Fibroblast of skin of abdomen (primary cell): ENCODE results near the gene CNOT11.
A peak's percentile ranks its signal among the peaks of the same experiment; 100 is the strongest.

ENCODE experiments used
- DNase-seq: peaks from one replicate; pipeline ENCODE4 v3.0.0-alpha.2; 2013

Gene CNOT11

DNA sequence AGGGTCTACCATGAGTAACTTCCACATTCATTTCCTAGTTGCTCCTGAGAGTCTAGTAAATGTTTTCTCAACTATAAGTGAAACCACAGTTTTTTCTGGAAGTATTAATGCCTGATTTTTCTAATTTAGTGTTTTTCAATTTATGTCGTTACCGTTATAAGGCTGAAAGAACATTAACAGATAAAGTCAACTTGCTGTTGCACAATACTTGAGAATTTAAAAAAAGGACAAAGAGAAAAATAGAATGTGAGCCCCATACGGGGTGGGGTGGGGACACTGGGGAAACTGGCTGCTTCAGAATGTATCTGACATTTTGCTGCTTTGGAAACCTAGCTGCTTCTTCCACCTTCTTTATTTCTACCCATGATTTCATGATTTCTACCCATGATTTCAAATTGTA is 26.2 kb downstream of the CNOT11 start:
- no peak for DNase-seq

DNA sequence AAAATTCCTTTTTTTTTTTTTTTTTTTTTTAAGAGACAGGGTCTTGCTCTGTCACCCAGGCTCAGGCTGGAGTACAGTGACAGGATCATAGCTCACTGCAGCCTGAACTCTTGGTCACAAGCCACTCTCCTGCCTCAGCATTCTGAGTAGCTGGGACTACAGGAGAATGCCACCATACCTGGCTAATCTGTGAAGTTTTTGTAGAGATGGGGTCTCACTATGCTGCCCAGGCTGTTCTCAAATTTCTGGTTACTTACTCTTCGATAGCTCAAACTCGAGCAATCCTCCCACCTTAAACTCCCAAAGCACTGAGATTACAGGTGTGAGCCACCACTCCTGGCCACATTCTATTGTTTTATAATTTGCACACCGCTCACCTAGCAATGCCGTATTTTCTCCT is 28.8 kb downstream of the CNOT11 start:
- no peak for DNase-seq

DNA sequence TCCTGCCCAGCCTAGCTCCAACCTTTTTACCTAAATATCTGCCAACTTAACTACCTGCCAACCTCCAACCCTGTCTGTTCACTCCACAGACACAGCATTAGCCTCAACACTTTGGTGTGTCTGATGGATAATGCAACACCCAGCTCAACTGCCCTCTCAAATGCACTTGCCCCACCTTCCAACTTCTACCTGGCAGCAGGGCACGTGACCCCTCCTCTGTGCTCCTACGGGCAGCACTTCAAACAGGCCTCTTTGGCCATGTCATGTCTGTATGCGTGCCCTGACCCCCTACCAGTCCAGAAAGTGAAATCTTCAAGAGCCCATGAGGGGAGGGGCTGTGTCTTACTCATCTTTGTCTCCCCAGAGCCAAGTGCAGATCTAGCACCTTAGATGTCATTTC is 30.3 kb downstream of the CNOT11 start:
- no peak for DNase-seq

DNA sequence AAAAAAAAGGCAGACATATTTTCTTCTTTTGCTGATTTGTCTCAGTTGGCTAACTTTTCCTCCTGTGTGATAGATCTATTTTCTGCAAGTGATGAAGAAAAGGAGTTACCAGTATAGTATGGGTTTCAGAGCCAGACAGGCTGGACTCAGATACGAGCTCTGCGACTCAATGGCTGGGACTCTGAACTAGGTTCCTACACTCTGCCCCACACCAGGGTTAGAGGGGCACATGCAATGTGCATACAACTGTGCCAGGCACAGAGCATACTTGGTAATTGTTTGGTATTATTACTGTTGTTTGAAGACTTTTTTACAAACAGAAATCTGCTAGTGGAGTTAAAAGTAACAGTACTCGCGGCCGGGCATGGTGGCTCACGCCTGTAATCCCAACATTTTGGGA is 34.0 kb downstream of the CNOT11 start:
- no peak for DNase-seq

DNA sequence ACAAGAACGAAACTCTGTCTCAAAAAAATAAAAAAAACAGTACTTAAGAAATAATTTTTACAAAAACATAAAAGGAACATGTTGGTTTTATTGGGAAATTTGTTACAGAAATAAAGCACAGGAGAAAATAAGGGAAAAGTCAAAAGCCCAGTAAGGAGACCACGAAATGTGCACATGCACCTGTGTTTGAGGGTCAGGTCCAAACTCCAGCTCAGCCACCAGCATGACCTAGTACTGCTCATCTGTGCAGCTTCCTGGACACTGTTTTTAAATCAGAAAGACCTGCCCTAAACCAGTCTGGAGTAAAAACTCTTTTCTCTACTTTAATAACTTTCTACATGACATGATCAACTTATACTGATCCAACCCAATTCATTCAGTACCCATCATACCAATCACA is 34.6 kb downstream of the CNOT11 start:
- no peak for DNase-seq

DNA sequence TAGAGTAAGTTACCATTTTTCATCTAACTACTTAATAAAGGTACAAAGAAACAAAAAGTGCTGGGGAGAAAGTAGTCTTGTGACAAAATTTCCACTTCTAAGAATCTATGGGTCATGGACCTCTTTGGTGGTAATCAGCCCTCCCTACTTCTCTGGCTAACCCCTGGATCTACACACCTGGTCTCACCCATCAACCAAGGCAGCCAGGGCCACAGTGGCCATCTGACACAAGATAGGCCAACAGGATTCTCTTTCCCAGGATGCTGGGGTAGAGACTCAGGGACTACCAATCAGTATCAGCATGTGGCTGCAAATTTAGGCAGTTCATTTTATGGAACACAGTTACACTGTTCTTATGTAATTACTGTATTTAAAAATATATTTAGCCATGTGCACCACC is 38.0 kb downstream of the CNOT11 start:
- DNase-seq = no peak

DNA sequence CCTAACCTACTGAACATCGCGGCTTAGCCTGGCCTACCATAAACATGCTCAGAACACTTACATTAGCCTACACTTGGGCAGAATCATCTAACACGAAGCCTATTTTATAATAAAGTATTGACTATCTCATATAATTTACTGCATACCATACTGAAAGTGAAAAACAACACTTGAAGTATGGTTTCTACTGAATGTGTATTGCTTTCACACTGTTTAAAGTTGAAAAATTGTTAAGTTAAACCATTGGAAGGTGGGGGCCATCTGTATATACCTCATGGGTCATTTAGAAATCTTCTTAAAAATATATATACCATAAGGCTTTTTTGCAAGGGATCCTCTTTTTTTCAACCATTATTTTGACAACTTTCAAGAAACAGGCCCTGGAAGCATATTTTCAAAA is 39.3 kb downstream of the CNOT11 start:
- no peak for DNase-seq

DNA sequence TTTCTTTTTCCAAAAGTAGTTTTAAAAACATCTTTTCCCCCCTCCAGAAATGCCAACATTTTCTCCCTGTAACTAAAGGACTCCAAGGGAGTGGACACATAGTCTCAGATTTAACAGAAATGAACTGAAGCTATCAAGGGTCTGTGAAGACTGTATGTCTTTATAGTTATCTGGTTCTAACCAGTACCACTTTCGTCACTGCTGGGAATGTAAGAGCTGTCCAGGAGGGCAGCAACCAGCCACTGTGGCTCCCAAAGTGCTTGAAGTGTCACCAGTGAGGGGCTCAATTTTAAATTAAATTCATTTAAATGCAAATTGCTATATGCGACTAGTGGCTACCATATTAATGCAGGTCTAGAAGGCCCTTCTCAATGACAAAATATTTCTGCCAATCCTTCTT is 40.9 kb downstream of the CNOT11 start:
- no peak for DNase-seq

DNA sequence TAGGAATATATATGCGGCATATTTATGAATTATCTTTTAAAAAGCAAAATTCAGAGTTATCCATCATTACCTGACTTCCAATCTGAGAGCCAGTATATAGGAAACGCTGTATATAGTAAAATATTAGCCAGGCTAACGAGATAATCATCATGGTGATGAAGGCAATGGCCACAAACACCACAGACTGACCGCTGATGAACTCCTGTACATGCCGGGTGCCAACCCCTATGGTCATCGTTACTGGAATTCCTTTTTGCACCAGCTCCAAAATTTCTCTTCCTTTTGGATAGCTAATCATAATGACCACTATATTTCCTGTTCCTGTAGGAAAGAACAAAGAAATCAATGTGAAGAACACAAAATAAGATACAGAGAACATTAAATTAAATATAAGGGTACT is 42.2 kb downstream of the CNOT11 start:
- DNase-seq = no peak

DNA sequence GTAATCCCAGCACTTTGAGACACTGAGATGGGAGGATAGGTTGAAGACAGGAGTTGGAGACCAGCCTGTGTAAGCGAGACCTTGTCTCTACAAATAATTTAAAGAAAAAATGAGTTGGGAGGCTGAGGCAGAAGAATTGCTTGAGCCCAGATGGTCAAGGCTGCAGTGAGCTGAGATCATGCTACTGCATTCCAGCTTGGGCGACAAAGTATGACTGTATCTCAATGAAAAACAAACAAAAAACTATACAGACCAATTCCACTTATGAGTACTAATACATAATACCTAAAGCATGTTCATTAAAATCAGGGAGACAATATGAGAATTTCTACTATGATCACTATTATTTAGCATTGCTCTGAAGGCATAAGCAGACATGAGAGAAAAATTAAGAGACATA is 43.2 kb downstream of the CNOT11 start:
- DNase-seq = peak; percentile 67

DNA sequence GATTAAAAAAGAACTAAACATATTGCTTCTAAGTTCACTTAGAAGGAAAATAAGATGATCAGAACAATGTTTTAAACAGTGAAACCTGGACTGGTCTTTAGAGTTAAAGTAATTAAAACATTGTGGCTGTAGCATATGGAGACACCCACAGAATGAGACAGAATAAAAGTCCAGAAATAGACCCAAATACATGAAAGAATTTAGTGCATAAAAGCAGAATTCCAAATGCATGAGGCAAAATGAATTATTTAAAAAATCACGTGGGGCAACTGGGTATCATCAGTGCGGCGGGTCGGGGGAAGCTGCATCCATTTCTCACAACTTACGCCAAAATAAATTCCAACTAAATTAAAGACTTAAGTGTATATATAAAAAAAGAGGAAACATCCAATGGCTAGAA is 43.7 kb downstream of the CNOT11 start:
- peak; percentile 74 for DNase-seq

DNA sequence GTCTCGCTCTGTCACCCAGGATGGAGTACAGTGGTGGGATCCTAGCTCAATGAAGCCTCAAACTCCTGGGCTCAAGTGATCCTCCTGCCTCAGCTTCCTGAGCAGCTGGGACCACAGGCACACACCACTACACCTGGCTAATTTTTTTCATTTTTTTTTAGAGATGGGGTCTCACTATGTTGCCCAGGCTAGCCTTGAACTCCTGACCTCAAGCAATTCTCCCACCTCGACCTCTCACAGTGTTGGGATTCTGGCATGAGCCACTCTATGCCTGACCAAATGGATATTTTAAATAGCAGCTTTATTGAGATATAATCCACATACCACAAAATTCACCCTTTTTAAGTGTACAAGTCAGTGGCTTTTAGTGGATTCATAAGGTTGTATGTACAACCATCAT is 44.7 kb downstream of the CNOT11 start:
- no peak for DNase-seq

DNA sequence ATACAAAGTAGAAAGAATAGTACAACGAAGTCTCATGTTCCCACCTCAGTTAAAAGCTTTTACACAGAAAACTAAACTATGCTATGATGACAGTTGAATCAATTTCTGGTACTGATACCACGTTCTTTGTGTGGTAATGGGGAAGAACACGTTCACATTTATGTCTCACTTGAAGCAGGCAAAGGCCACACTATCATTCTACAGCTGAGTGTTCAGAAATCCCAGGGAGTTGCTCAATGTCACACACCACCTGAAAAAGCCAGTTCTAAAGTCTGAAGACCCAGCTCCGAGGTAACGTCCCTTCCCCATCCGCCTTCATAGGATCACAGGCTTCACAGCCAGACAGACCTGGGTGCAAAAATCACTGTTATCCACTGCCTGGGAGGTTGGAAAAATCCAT is 46.9 kb downstream of the CNOT11 start:
- DNase-seq = no peak

DNA sequence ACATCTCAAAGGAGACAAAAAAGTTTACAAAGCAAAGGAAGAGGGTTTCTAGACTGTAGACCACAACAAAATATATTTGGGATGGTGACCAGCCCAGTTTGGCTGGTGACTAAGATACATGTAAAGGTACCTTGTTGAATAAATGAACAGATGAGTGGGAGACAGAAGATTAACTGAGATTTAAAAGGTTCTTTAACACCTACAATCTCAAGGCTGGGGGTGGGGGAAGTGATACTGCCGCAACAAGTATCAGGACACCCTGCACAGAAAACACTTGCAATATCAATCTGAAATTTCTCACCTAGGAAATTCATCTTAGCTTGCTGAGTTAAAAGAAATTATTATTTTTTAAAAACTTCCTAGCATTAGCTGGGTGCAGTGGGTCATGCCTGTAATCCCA is 47.5 kb downstream of the CNOT11 start:
- no peak for DNase-seq

DNA sequence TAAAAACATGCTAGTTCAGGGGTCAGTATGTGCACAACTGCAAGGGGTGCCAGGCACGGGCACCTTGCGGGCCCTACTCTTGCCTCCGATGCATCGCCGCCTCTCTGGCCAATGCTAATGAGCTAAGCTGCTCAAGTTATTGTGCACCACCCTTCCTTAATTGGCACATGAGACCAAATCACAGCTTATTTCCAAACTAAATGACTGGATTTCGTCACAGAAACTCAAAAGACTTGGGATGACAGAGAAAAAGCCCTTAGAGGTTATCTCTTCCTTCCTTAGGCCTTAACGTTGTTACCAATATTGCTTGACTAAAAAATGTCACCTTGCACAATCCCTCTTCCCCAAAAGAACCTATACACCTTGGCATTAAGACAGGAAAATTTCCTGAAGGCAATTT is 48.1 kb downstream of the CNOT11 start:
- no peak for DNase-seq

DNA sequence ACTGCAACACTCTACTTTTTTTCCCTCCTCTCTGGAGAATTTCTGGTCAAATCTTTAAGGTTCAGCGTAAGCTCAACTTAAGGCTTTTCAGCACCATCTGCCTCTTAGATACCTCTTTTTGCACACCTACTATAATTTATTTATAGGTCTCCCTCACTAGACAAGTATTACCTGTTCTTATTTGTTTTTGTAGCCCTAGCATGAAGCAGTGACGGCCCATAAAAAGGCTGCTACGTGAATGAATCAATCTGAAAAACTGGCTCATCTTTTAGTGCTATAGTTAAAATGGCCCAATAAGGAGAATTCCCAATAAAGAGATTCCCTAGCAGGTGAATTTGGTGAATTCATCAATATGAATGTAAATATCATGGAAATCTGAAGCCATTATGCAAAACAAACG is 49.3 kb downstream of the CNOT11 start:
- DNase-seq = no peak

DNA sequence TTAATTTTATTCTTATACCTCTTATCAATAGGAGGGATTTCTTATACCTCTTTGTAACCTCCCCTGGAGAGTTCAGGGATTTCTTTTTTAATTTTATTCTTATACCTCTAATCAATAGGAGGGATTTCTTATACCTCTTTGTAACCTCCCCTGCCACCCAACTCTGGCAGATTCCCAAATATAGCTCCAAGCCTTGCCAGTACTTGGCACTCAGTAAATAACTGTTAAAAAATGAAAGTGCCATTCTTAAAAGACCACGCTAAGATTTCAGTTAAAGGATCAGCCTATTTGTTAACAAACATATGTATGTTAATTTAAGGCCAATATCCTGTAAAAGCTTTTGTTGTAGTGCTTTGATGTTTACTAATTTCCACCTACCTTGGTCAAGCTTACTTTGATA is 51.0 kb downstream of the CNOT11 start:
- DNase-seq = no peak

DNA sequence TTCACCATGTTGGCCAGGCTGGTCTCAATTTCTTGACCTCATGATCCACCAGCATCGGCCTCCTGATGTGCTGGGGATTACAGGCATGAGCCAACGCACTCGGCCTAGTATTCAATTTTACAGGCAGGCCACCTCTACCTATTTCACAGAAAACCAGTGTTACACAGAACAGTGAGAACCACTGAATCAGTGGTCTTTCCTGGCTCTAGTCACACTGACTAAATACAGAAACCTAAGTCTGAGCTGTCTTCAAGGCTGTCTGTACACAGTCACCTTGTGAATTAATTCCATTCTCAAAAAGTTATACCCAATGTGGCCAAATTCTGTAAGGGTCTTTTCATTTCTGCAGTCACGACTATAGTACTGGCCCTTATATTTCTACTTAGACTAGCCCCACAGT is 52.3 kb downstream of the CNOT11 start:
- no peak for DNase-seq

DNA sequence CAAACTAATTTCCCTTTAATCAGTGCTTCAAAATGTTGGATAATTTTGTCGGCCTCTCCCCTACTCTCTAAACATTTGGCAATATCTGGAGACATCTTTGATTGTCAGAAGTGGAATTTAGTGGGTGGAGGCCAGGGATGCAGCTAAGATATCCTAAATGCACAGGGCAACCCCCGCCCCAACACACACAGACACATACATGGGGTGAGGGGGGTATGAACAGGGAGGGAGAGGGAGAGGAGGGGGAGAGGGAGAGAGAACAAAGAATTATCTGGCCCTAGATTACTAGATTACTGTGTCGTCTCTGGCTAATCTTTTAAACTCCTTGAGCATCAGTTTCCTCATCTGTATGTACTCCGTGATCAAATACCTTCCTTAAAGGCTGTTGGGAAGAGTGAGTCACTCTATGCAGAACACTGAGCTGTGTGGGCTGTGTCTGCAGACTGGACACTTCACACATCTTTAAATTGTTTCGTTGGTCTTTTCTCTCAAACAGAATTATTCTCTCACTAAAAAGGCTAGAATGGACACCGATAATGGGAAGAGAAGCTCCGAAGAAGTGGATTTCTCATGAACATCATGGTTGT is 52.9 kb downstream of the CNOT11 start:
- peak; percentile 60 for DNase-seq

DNA sequence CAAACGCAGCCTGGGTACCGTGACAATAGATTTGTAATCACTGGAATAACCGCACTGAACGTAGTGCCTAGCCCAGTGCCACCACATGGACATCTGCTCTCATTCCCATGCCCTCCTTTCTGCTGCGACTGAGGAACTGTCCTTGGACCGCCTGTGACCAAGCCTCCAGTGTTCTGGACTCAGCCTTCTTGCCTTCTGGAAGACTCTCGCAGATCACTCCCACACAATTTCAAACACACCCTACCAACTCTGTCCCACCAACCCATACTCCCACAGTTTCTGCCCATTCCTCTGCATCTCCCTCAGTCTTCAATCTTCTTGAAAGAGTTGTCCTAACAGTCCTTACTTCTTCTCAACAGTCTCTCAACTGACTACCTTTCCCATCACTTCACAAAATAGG is 53.7 kb downstream of the CNOT11 start:
- DNase-seq = no peak

DNA sequence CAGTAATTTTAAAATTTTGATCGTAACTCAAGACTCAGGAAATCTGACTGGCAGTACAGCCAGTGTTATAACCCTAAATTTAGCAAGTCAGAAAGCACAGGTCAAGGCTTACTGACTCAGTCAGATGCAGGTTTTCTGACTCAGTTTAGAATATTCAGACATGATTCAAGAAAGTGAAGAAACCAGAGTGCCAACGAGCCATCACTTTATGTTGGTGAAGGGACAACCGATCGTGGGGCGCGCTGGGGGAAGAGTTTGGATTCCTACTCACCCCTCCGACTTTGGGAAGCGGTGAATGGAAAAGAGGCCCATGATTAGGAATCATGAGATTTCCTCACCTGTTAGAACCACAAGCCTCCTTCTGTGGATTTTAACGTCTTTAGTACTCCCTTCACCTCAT is 54.8 kb downstream of the CNOT11 start:
- DNase-seq = no peak

DNA sequence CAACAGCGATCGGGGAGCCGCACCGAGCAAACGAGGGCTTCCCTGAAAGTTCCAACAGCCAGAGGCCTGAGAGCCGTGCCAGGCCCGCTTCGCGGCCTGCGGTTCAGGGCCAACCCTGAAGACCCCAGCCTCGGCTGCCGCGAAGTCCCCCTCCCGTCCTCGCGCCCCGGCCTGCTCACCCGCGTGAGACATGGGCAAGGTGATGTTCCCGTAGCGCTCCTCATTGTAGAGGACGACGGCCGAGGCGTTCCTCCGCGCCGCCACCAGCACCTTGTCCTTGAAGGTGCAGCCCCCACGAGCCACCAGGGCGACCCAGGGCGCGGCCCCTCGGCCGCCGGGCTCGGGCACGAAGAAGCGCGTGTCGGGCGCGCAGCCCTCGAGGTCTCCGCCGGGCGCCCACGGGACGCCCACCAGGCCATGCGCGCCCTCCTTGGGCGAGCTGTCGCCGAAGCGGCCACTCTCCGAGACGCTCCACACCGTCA is 55.3 kb downstream of the CNOT11 start:
- DNase-seq = no peak

DNA sequence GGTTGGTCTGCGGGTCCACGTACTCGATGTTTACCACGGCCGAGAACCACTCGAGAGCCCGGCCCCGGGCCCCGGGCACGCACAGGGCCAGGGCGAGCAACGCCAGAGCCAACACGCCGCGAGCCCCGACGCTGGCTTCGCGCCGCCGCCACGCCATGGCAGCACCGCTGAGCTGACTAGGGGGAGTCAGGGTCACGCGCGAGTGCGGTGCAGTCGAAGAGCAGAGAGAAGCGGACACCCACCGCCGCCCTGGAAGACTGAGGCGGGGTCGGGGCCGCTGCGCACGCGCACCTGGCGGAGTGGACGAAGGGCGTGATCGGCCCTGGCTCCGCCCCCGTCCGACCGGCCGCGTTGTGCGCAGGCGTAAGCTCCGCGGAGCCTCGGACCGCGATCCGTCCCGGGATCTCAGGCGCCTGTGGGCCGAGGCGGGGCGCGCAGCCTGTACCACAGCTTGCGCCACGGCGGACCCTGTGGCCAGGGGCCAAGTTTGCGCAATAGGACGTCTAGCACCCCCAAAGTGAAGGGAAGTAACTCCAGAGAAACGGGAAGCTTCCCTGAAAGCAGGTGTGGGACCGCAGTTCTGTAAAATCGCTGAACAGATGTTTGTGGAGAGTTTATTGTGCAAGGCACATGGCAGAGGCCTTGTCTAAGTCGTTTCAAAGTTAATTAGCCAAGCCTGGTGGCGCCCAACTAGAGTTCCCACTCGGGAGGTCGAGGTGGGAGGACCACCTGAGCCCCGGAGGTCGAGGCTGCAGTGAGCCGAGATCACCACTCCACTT is 55.9 kb downstream of the CNOT11 start, which contains the start of gene RNF149:
TSS of gene RNF149 (minus strand) at position 270 of the 779 bp plus-strand sequence. CDS start at position 157, 113 bp downstream.
- peak; percentile 89 for DNase-seq

DNA sequence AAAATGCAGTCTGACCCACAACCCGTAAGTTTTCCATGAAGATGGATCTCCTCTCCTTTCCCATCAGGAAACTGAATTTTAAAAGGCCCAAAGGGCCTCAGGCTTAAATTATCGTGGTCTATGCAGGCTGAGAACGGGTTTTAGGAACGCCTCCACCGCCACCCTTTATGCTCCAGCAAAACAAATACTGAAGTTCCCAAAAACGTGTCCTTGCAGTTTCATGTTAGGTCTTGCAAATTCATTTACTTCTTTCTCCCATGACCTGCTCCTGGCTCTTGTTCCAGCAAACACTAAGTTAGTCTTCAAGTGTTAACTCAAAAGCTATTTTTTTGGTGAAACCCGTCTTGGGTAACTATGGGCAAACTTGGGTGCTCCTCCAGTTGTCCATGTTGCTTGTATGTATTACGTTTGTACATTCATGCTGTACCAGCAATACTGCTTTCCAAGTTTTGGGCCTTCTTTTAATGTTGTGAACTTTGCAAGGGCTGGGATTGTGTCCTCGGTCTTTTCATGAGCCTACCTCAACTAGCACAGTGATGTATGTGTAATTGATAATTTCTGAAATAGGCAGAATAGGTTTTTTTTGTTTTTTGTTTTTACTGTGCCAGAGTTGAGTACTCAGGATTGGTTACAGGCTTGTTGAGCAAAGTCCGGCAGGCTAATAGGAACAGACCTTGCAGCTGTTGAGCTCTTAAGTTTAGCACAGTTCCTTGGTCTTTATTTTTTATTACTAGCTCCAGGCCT is 57.6 kb downstream of the CNOT11 start:
- DNase-seq = no peak
